GM21529 (cell line): ENCODE data around the gene PTGS2.
"Not testable (repeated sequence)": the region's sequence is repeated elsewhere in the genome, so short reads cannot be mapped to it uniquely, and the experiment has no call there.

ENCODE experiments used
- ATAC-seq: cut with Tn5 transposase; IDR thresholded peaks from one replicate; pipeline ENCODE4 v1.9.1; 2021; ENCODE audit not compliant: unreplicated experiment

Gene PTGS2

GRCh38 chr1:186670297-186671135, 9.7 kb downstream of the PTGS2 start:
- ATAC-seq: no peak

GRCh38 chr1:186669784-186670183, 10.4 kb downstream of the PTGS2 start:
- not testable (repeated sequence) for ATAC-seq

GRCh38 chr1:186664217-186664616, 16.0 kb downstream of the PTGS2 start:
- not testable (repeated sequence) for ATAC-seq

GRCh38 chr1:186662752-186663151, 17.5 kb downstream of the PTGS2 start:
- no peak for ATAC-seq

GRCh38 chr1:186659890-186660341, 20.3 kb downstream of the PTGS2 start:
- ATAC-seq: no peak

GRCh38 chr1:186658999-186659398, 21.2 kb downstream of the PTGS2 start:
- ATAC-seq: no peak

GRCh38 chr1:186657481-186657880, 22.7 kb downstream of the PTGS2 start:
- ATAC-seq: no peak

- no peak for ATAC-seq
Measured at GRCh38 chr1:186655876-186656275, 24.3 kb downstream of the PTGS2 start.

GRCh38 chr1:186654741-186655140, 25.5 kb downstream of the PTGS2 start:
- no peak for ATAC-seq

- ATAC-seq: no peak
Measured at GRCh38 chr1:186653312-186653711, 26.9 kb downstream of the PTGS2 start.

GRCh38 chr1:186648613-186649012, 31.6 kb downstream of the PTGS2 start:
- ATAC-seq: no peak

GRCh38 chr1:186647985-186648384, 32.2 kb downstream of the PTGS2 start:
- not testable (repeated sequence) for ATAC-seq

- no peak for ATAC-seq
Measured at GRCh38 chr1:186643614-186644013, 36.6 kb downstream of the PTGS2 start.

GRCh38 chr1:186637567-186637966, 42.7 kb downstream of the PTGS2 start:
- ATAC-seq: not testable (repeated sequence)

GRCh38 chr1:186636786-186637185, 43.4 kb downstream of the PTGS2 start:
- ATAC-seq: no peak

- no peak for ATAC-seq
Measured at GRCh38 chr1:186634511-186634910, 45.7 kb downstream of the PTGS2 start.

- no peak for ATAC-seq
Measured at GRCh38 chr1:186633116-186633515, 47.1 kb downstream of the PTGS2 start.

GRCh38 chr1:186629341-186629740, 50.9 kb downstream of the PTGS2 start:
- no peak for ATAC-seq

GRCh38 chr1:186628910-186629309, 51.3 kb downstream of the PTGS2 start:
- peak; percentile 43 for ATAC-seq

- ATAC-seq: no peak
Measured at GRCh38 chr1:186627019-186627418, 53.2 kb downstream of the PTGS2 start.

- peak; percentile 57 for ATAC-seq
Measured at GRCh38 chr1:186626356-186626932, 53.8 kb downstream of the PTGS2 start.

- ATAC-seq: no peak
Measured at GRCh38 chr1:186623551-186623950, 56.7 kb downstream of the PTGS2 start.
